Measurements from ENCODE around the gene PI3. TPM values are rescaled to one million over a fixed set of nuclear protein-coding genes. Genes with fewer than 3 reads are reported as not detected.

PI3 gene
- total RNA-seq, 1 donor from 2014 or later = 9.2 TPM

GRCh38 chr20:45156713-45157112 lies 18.0 kb upstream of the PI3 start:
- no peak for TF ChIP-seq CTCF (IDR thresholded peaks at IDR 0.05)
- no peak for ATAC-seq
- H3K4me1 ChIP-seq = no peaks in the 10 kb centered on the region
- H3K27me3 ChIP-seq (ENCODE audit: low read depth) = no peaks in the 10 kb centered on the region
- no peak for DNase-seq
- peaks cover 19% of the 10 kb centered on the region for H3K9me3 ChIP-seq
- no peaks in the 10 kb centered on the region for H3K36me3 ChIP-seq
- intact Hi-C loops (cut with DNase I) = no loop called here
- no peak overlapping the region for H3K4me3 ChIP-seq
- H3K27ac ChIP-seq = no peak overlapping the region

DNA sequence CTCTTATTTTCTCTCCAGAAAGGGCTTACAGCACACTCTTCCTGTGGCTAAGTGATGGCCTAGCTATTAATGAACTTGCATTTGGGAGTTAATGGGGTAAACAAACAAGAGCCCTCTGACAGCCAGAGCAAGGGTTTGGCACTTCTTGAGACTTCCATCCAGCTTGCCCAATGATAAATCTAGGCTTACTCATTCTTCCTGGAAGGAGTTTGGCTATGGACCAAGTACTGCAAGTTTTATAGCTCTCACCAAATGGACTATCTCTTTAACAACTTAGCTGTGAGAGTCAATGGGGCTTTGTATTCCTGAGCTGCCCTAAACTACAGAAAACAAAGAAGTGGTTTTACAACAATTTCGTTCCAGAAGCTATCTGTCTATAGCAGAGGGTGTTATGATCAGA lies 16.7 kb upstream of the PI3 start:
- H3K36me3 ChIP-seq = no peaks in the 10 kb centered on the region
- no peak overlapping the region for H3K4me3 ChIP-seq
- ATAC-seq (peak in 1 of 2 donors; percentile 11), DNase-seq (no peak)
- H3K27me3 ChIP-seq (ENCODE audit: low read depth) = no peaks in the 10 kb centered on the region
- peaks cover 19% of the 10 kb centered on the region for H3K9me3 ChIP-seq
- TF ChIP-seq CTCF (IDR thresholded peaks at IDR 0.05) = no peak
- no peak overlapping the region for H3K27ac ChIP-seq
- intact Hi-C loops (cut with DNase I) = no loop called here
- H3K4me1 ChIP-seq = no peaks in the 10 kb centered on the region

- ATAC-seq = no peak
- intact Hi-C loops (cut with DNase I) = no loop called here
Measured at GRCh38 chr20:45163083-45163803, 11.5 kb upstream of the PI3 start.

GRCh38 chr20:45164906-45165305 lies 9.8 kb upstream of the PI3 start:
- no peak for TF ChIP-seq CTCF (IDR thresholded peaks at IDR 0.05)
- ATAC-seq (no peak), DNase-seq (no peak)
- H3K4me3 ChIP-seq = no peak overlapping the region
- H3K27me3 ChIP-seq (ENCODE audit: low read depth) = no peaks in the 10 kb centered on the region
- no peaks in the 10 kb centered on the region for H3K36me3 ChIP-seq
- H3K9me3 ChIP-seq = peaks cover 10% of the 10 kb centered on the region
- intact Hi-C loops (cut with DNase I) = no loop called here
- no peaks in the 10 kb centered on the region for H3K4me1 ChIP-seq
- no peak overlapping the region for H3K27ac ChIP-seq

More at GRCh38 chr20:45163083-45163803, 11.5 kb upstream of the PI3 start:
- no peak for TF ChIP-seq CTCF (IDR thresholded peaks at IDR 0.05)
- Histone ChIP-seq H3K27ac (no peak overlapping the region), H3K27me3 (ENCODE audit: low read depth) (no peaks in the 10 kb centered on the region), H3K36me3 (no peaks in the 10 kb centered on the region), H3K9me3 (peaks cover 19% of the 10 kb centered on the region), H3K4me1 (no peaks in the 10 kb centered on the region), H3K4me3 (no peak overlapping the region)
- no peak for DNase-seq

DNA sequence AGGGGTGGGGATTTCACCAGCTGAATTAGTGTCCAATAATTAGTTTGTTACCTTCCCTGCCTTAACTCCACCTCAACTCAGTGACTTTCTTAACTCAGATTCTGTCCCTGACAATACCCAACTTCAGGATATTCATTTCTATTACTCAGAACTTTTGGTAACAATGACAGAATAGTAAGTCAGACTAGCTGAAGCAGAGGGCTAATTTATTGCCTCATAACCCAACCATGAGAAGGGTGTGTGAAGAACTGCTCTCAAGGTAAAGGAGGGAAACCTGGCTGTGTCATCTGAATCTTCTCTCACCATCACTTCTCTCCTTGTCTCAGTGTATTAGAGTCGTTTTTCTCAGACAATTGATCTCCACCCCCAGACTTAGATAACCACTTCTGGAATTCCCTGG lies 1.2 kb upstream of the PI3 start:
- TF ChIP-seq CTCF (IDR thresholded peaks at IDR 0.05) = no peak
- no peak overlapping the region for H3K4me3 ChIP-seq
- H3K4me1 ChIP-seq = no peaks in the 10 kb centered on the region
- intact Hi-C loops (cut with DNase I) = no loop called here
- ATAC-seq (no peak), DNase-seq (no peak)
- peaks cover 16% of the 10 kb centered on the region for H3K27me3 ChIP-seq (ENCODE audit: low read depth)
- H3K36me3 ChIP-seq = no peaks in the 10 kb centered on the region
- no peak overlapping the region for H3K27ac ChIP-seq
- H3K9me3 ChIP-seq = peaks cover 6% of the 10 kb centered on the region

All from lower lobe of right lung (tissue), 2 donors.